Measurements from ENCODE around the gene GRAP. TPM values are rescaled to one million over a fixed set of nuclear protein-coding genes. Genes with fewer than 3 reads are reported as not detected.
"Not testable (repeated sequence)": the region's sequence is repeated elsewhere in the genome, so short reads cannot be mapped to it uniquely, and the experiment has no call there.

The GRAP gene
- total and polyA plus RNA-seq, 2 donors, result 4.2 to 4.5 TPM

- DNase-seq (ENCODE audit: extremely low spot score); H3K4me3 ChIP-seq (ENCODE audit: low read depth, low read length); H3K27ac ChIP-seq (ENCODE audit: low read depth); H3K36me3 ChIP-seq (ENCODE audit: insufficient read depth); H3K4me1 ChIP-seq (ENCODE audit: insufficient read depth): not testable (repeated sequence)
- WGBS, result no CpG with 5 or more reads among the region's 20 CpGs
Observed at GRCh38 chr17:19062718-19063325, 16.1 kb upstream of the GRAP start.

- H3K36me3 ChIP-seq (ENCODE audit: insufficient read depth); H3K27ac ChIP-seq (ENCODE audit: low read depth); DNase-seq (ENCODE audit: extremely low spot score); H3K4me1 ChIP-seq (ENCODE audit: insufficient read depth); H3K4me3 ChIP-seq (ENCODE audit: low read depth, low read length): not testable (repeated sequence)
- 1% methylated on average over 22 of the region's 51 CpGs for WGBS
Observed at GRCh38 chr17:19062009-19062717, 15.4 kb upstream of the GRAP start.

- H3K4me1 ChIP-seq (ENCODE audit: insufficient read depth); H3K4me3 ChIP-seq (ENCODE audit: low read depth, low read length); H3K36me3 ChIP-seq (ENCODE audit: insufficient read depth); DNase-seq (ENCODE audit: extremely low spot score); H3K27ac ChIP-seq (ENCODE audit: low read depth): not testable (repeated sequence)
- no CpG with 5 or more reads among the region's 12 CpGs for WGBS
Observed at GRCh38 chr17:19055447-19055846, 8.7 kb upstream of the GRAP start.

- not testable (repeated sequence) for H3K36me3 ChIP-seq (ENCODE audit: insufficient read depth); DNase-seq (ENCODE audit: extremely low spot score); H3K4me3 ChIP-seq (ENCODE audit: low read depth, low read length); H3K4me1 ChIP-seq (ENCODE audit: insufficient read depth); H3K27ac ChIP-seq (ENCODE audit: low read depth)
- 77% methylated on average over 4 of the region's 7 CpGs for WGBS
Observed at GRCh38 chr17:19048826-19049225, 2.1 kb upstream of the GRAP start.

- 94% methylated on average over 5 of the region's 7 CpGs for WGBS
- H3K27ac ChIP-seq (ENCODE audit: low read depth); H3K4me3 ChIP-seq (ENCODE audit: low read depth, low read length); H3K36me3 ChIP-seq (ENCODE audit: insufficient read depth); H3K4me1 ChIP-seq (ENCODE audit: insufficient read depth); DNase-seq (ENCODE audit: extremely low spot score): not testable (repeated sequence)
Observed at GRCh38 chr17:19047510-19047909, 753 bp upstream of the GRAP start.

GRCh38 chr17:19044643-19045042 lies 2.1 kb downstream of the GRAP start:
- not testable (repeated sequence) for H3K4me1 ChIP-seq (ENCODE audit: insufficient read depth); H3K4me3 ChIP-seq (ENCODE audit: low read depth, low read length); H3K27ac ChIP-seq (ENCODE audit: low read depth); H3K36me3 ChIP-seq (ENCODE audit: insufficient read depth); DNase-seq (ENCODE audit: extremely low spot score)
- no CpG with 5 or more reads among the region's 9 CpGs for WGBS

- WGBS, result no CpG with 5 or more reads among the region's 8 CpGs
- not testable (repeated sequence) for DNase-seq (ENCODE audit: extremely low spot score)
Observed at GRCh38 chr17:19043032-19043431, 3.7 kb downstream of the GRAP start.

GRCh38 chr17:19042369-19042768 lies 4.4 kb downstream of the GRAP start:
- not testable (repeated sequence) for DNase-seq (ENCODE audit: extremely low spot score); H3K36me3 ChIP-seq (ENCODE audit: insufficient read depth); H3K4me1 ChIP-seq (ENCODE audit: insufficient read depth); H3K4me3 ChIP-seq (ENCODE audit: low read depth, low read length); H3K27ac ChIP-seq (ENCODE audit: low read depth)
- no CpG with 5 or more reads among the region's 14 CpGs for WGBS

More at GRCh38 chr17:19043032-19043431, 3.7 kb downstream of the GRAP start:
- not testable (repeated sequence) for H3K27ac ChIP-seq (ENCODE audit: low read depth); H3K4me3 ChIP-seq (ENCODE audit: low read depth, low read length); H3K36me3 ChIP-seq (ENCODE audit: insufficient read depth); H3K4me1 ChIP-seq (ENCODE audit: insufficient read depth)

- WGBS, result 83% methylated on average over 4 of the region's 10 CpGs
Observed at GRCh38 chr17:19041871-19042270, 4.9 kb downstream of the GRAP start.

GRCh38 chr17:19040350-19040749 lies 6.4 kb downstream of the GRAP start:
- H3K27ac ChIP-seq (ENCODE audit: low read depth); H3K36me3 ChIP-seq (ENCODE audit: insufficient read depth); H3K4me1 ChIP-seq (ENCODE audit: insufficient read depth); DNase-seq (ENCODE audit: extremely low spot score); H3K4me3 ChIP-seq (ENCODE audit: low read depth, low read length): not testable (repeated sequence)
- no CpG with 5 or more reads among the region's 9 CpGs for WGBS

More at GRCh38 chr17:19041871-19042270, 4.9 kb downstream of the GRAP start:
- H3K36me3 ChIP-seq (ENCODE audit: insufficient read depth); H3K27ac ChIP-seq (ENCODE audit: low read depth); DNase-seq (ENCODE audit: extremely low spot score); H3K4me1 ChIP-seq (ENCODE audit: insufficient read depth); H3K4me3 ChIP-seq (ENCODE audit: low read depth, low read length): not testable (repeated sequence)

GRCh38 chr17:19038730-19039129 lies 8.0 kb downstream of the GRAP start:
- H3K4me3 ChIP-seq (ENCODE audit: low read depth, low read length); H3K4me1 ChIP-seq (ENCODE audit: insufficient read depth); H3K27ac ChIP-seq (ENCODE audit: low read depth); H3K36me3 ChIP-seq (ENCODE audit: insufficient read depth); DNase-seq (ENCODE audit: extremely low spot score): not testable (repeated sequence)
- WGBS, result no CpG with 5 or more reads among the region's 12 CpGs

GRCh38 chr17:19038007-19038406 lies 8.8 kb downstream of the GRAP start:
- not testable (repeated sequence) for H3K36me3 ChIP-seq (ENCODE audit: insufficient read depth); H3K27ac ChIP-seq (ENCODE audit: low read depth); DNase-seq (ENCODE audit: extremely low spot score); H3K4me3 ChIP-seq (ENCODE audit: low read depth, low read length); H3K4me1 ChIP-seq (ENCODE audit: insufficient read depth)
- WGBS, result no CpG with 5 or more reads among the region's 17 CpGs

GRCh38 chr17:19037547-19037946 lies 9.2 kb downstream of the GRAP start:
- DNase-seq (ENCODE audit: extremely low spot score); H3K4me1 ChIP-seq (ENCODE audit: insufficient read depth); H3K4me3 ChIP-seq (ENCODE audit: low read depth, low read length); H3K36me3 ChIP-seq (ENCODE audit: insufficient read depth); H3K27ac ChIP-seq (ENCODE audit: low read depth): not testable (repeated sequence)
- WGBS, result 57% methylated on average over 1 of the region's 6 CpGs

GRCh38 chr17:19036186-19036585 lies 10.6 kb downstream of the GRAP start:
- not testable (repeated sequence) for H3K36me3 ChIP-seq (ENCODE audit: insufficient read depth); H3K4me1 ChIP-seq (ENCODE audit: insufficient read depth); DNase-seq (ENCODE audit: extremely low spot score); H3K4me3 ChIP-seq (ENCODE audit: low read depth, low read length); H3K27ac ChIP-seq (ENCODE audit: low read depth)
- no CpG with 5 or more reads among the region's 6 CpGs for WGBS

All from urinary bladder (tissue), 4 donors.